ENCODE measurements around the gene CHI3L1. TPM values are rescaled to one million over a fixed set of nuclear protein-coding genes. Genes with fewer than 3 reads are reported as not detected.

CHI3L1 gene
- total and polyA plus RNA-seq, 2 donors (not counting 1 experiment from before 2014, with no cell fraction given) = 0.15 TPM; not detected in 1

- Histone ChIP-seq H3K9ac (ENCODE audit: low read length) (no peak overlapping the region), H3K4me3 (ENCODE audit: control extremely low read depth in 1 of 5, extremely low read depth in 1 of 5, insufficient read depth in 1 of 5, low read depth in 2 of 5, low read length in 4 of 5) (no peak overlapping the region), H3K27ac (ENCODE audit: low read length in 2 of 2) (no peak overlapping the region), H2AFZ (ENCODE audit: insufficient read depth, low read depth, low read length, poor library complexity, severe bottlenecking) (no peak overlapping the region), H3K4me1 (ENCODE audit: control insufficient read depth in 2 of 2, insufficient read depth in 2 of 2, low read length in 2 of 2) (no peaks in the 10 kb centered on the region), H3K9me3 (ENCODE audit: control extremely low read depth in 1 of 3, control insufficient read depth in 2 of 3, insufficient read depth in 1 of 3, low read length in 2 of 3) (no peaks in the 10 kb centered on the region), H3K36me3 (replicated peaks in 1 of 2; ENCODE audit: control extremely low read depth in 1 of 2, control insufficient read depth in 1 of 2, extremely low read depth in 1 of 2, insufficient read depth in 2 of 2, low read length in 1 of 2) (no peaks in the 10 kb centered on the region), H4K20me1 (ENCODE audit: control insufficient read depth, insufficient read depth, low read length, poor library complexity, severe bottlenecking) (no peaks in the 10 kb centered on the region), H3K79me2 (ENCODE audit: control insufficient read depth, insufficient read depth, low read length) (no peaks in the 10 kb centered on the region), H3K4me2 (replicated peaks; ENCODE audit: low read depth, low read length, poor library complexity, severe bottlenecking) (no peak overlapping the region), H3K27me3 (replicated peaks in 1 of 4; ENCODE audit: control extremely low read depth in 1 of 4, control insufficient read depth in 3 of 4, insufficient read depth in 4 of 4, low read length in 3 of 4) (peaks cover 0 to 4% (median 0%) of the 10 kb centered on the region in 4 experiments)
- H3K4me1 Mint-ChIP-seq = no peaks in the 10 kb centered on the region
- CTCF ChIA-PET = interaction anchor here (1.5 kb wide), 1 partner anchor 167 kb away, joined by 3 read pairs; no protein-coding TSS in a partner anchor
- peaks cover 21% of the 10 kb centered on the region for H3K27me3 Mint-ChIP-seq
- no peak for TF ChIP-seq CTCF (IDR thresholded peaks at IDR 0.05)
- TF ChIP-seq EZH2 (IDR thresholded peaks at IDR 0.05; ENCODE audit: borderline replicate concordance, insufficient read depth, low read depth, low read length, poor library complexity, severe bottlenecking) = no peak
- no peaks in the 10 kb centered on the region for H3K9me3 Mint-ChIP-seq (ENCODE audit: insufficient read depth)
- intact Hi-C loops (cut with micrococcal nuclease) = no loop called here
- POLR2A ChIA-PET = no interaction called here
- H3K4me3 Mint-ChIP-seq = no peak overlapping the region
- no peak for DNase-seq
- H3K27ac Mint-ChIP-seq = no peak overlapping the region
- no peak for ATAC-seq (ENCODE audit: low read depth)
- no CpG with 5 or more reads among the region's 2 CpGs for WGBS (ENCODE audit: insufficient coverage)
These were observed 21.2 kb upstream of the CHI3L1 start for GRCh38 chr1:203207751-203208150.

- H3K4me3 Mint-ChIP-seq = no peak overlapping the region
- no peaks in the 10 kb centered on the region for H3K9me3 Mint-ChIP-seq (ENCODE audit: insufficient read depth)
- H3K4me2 ChIP-seq (replicated peaks; ENCODE audit: low read depth, low read length, poor library complexity, severe bottlenecking) = no peak overlapping the region
- no peaks in the 10 kb centered on the region for H3K79me2 ChIP-seq (ENCODE audit: control insufficient read depth, insufficient read depth, low read length)
- H3K27me3 Mint-ChIP-seq = peaks cover 28% of the 10 kb centered on the region
- H3K4me1 ChIP-seq (ENCODE audit: control insufficient read depth in 2 of 2, insufficient read depth in 2 of 2, low read length in 2 of 2) = no peaks in the 10 kb centered on the region
- POLR2A ChIA-PET = no interaction called here
- no peak for ATAC-seq (ENCODE audit: low read depth)
- no peak overlapping the region for H3K9ac ChIP-seq (ENCODE audit: low read length)
- intact Hi-C loops (cut with micrococcal nuclease) = no loop called here
- H3K27ac Mint-ChIP-seq = no peak overlapping the region
- no peak overlapping the region for H3K27ac ChIP-seq (ENCODE audit: low read length in 2 of 2)
- no peaks in the 10 kb centered on the region for H4K20me1 ChIP-seq (ENCODE audit: control insufficient read depth, insufficient read depth, low read length, poor library complexity, severe bottlenecking)
- no peaks in the 10 kb centered on the region for H3K9me3 ChIP-seq (ENCODE audit: control extremely low read depth in 1 of 3, control insufficient read depth in 2 of 3, insufficient read depth in 1 of 3, low read length in 2 of 3)
- H3K4me1 Mint-ChIP-seq = no peaks in the 10 kb centered on the region
- TF ChIP-seq EZH2 (IDR thresholded peaks at IDR 0.05; ENCODE audit: borderline replicate concordance, insufficient read depth, low read depth, low read length, poor library complexity, severe bottlenecking) (no peak), CTCF (IDR thresholded peaks at IDR 0.05) (no peak)
- WGBS (ENCODE audit: insufficient coverage) = 80% methylated on average over 2 of the region's 5 CpGs
- H2AFZ ChIP-seq (ENCODE audit: insufficient read depth, low read depth, low read length, poor library complexity, severe bottlenecking) = no peak overlapping the region
- H3K27me3 ChIP-seq (replicated peaks in 1 of 4; ENCODE audit: control extremely low read depth in 1 of 4, control insufficient read depth in 3 of 4, insufficient read depth in 4 of 4, low read length in 3 of 4) = peaks cover 0 to 7% (median 0%) of the 10 kb centered on the region in 4 experiments
- CTCF ChIA-PET = interaction anchor here (0.5 to 1.4 kb wide), 4 partner anchors 10 to 691 kb away, joined by 3 to 4 read pairs (median 4); no protein-coding TSS in a partner anchor
- H3K4me3 ChIP-seq (ENCODE audit: control extremely low read depth in 1 of 5, extremely low read depth in 1 of 5, insufficient read depth in 1 of 5, low read depth in 2 of 5, low read length in 4 of 5) = no peak overlapping the region
- DNase-seq = no peak
- no peaks in the 10 kb centered on the region for H3K36me3 ChIP-seq (replicated peaks in 1 of 2; ENCODE audit: control extremely low read depth in 1 of 2, control insufficient read depth in 1 of 2, extremely low read depth in 1 of 2, insufficient read depth in 2 of 2, low read length in 1 of 2)
These were observed 19.7 kb upstream of the CHI3L1 start for GRCh38 chr1:203206129-203206687.

Measured in B cell (primary cell).